ENCODE results near the gene ARIH2.

Gene ARIH2

DNA sequence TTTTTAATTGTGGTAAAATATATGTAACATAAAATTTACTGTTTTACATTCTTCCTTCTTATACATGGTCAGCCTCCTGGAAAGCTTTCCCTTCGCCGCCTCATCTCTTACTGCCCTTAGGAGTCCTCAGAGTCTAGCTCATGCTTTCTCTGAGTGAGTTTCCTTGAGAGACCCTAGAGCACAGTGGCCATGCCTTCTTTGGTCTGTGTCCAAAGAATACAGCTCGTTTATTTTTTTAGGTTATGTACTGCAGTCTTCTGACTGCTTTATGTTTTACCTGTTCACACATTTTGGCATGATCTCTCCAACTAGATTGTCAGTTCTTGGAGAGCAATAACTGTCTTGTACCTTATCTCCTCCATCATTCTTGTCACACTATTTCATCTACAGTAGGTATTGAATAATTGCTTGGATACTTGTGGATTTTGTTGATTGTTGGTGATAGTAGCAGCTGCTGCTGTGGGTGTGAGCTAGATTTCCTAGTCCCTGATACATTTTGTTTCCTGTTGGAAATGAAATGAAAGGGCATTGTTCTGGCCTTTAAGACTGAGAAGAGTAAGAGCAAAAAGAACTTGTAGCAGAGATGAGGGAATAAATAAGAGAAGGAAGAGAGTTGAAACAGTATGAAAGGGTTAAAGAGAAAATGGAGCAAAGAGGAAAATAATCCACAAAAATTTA, 10.9 kb downstream of the ARIH2 start:
- no peak for DNase-seq (ENCODE audit: low spot score)

DNA sequence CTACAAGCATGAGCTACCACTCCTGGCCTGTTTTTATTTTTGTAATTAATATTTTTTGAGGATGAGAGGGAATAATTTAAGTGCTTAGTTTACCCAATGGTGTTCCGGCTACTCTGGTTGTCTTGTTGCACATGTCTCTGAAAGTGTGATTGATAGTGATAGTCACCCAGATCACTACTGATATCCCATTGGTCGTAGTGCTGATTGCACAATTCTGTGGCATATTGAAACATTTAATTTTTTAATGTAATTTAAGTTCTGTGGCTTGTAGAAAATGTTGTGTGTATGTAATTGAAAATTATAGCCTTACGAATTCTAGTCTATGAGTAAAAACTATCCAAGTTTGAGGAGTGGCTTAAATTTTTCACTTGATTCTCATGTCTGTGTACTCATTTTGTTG, 11.9 kb downstream of the ARIH2 start:
- DNase-seq (ENCODE audit: low spot score), result no peak

DNA sequence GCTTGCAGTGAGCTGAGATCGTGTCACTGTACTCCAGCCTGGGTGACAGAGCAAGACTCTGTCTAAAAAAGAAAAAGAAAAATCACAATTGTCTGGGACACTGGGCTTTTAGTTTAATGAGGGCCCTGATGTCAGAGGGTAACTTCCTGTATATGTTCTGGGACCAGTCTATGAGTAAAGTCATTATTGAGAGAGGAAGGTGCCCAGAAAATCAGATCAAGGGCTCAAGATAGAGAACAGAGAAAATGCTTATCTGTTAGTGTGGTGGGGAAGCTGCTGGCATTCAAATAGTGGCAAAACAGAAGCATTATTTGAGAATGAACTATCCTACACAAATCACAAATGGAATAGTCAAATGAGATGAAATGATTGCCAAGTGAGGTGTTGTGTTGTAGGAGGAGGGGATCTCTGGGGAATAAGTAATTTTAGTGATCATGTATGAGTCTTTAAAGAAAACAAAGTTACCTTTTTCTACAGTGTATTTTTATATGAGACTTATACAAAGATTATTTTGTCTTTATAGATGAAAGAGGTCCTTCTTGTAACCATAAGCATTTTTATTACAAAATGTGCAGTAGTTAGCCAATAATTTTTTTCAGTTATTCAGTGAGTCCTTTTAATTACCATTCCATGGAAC, 13.4 kb downstream of the ARIH2 start:
- peak; percentile 43 for DNase-seq (ENCODE audit: low spot score)

DNA sequence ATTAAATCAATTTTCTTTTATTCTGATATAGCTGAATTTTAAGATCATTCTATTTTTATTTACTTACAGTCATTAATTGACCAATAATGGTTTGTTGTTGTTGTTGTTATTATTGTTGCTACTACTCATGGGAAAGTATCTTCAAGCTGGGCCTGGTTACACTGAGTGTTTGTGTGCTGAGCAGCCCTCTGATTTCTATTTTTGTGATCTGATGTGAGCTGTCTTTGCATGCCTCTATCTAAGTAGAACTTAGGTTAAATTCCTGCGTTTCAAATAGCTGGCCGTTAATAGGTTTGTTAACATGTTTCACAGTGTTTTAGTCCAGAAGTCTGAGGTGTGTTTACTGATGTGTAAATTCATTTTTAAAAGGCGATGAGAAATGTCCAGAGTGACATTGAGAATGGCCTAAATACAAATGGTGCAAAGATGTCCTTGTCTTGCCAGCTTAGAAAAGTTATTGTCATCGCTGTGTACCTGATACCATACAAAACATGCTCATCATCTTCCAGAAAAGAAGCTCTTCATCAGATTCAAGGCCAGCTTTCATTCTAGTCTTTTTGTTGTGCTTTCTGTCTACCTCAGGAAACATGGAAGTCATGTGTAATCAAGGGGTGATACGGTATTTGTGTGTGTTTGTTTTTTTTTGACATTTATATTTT, 15.8 kb downstream of the ARIH2 start:
- DNase-seq (ENCODE audit: low spot score), result no peak

DNA sequence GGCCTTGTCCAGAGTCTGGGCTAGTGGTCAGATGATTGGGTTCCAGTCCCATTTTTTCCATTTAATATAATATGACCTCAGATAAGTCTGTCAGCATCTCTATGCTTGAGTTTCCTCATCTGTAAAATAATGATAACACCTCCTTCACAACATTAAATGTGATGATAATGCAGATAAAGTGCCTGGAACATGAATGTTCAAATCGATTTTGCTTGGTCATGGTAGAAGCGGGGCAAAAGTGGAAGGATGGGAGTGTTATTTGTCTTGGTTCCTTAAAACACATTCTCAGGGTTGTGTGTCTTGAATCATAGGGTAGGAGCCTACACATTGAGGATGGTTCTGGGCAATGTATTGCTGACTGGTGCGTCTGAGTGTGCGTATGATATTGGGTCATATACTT, 16.9 kb downstream of the ARIH2 start:
- DNase-seq (ENCODE audit: low spot score), result no peak

DNA sequence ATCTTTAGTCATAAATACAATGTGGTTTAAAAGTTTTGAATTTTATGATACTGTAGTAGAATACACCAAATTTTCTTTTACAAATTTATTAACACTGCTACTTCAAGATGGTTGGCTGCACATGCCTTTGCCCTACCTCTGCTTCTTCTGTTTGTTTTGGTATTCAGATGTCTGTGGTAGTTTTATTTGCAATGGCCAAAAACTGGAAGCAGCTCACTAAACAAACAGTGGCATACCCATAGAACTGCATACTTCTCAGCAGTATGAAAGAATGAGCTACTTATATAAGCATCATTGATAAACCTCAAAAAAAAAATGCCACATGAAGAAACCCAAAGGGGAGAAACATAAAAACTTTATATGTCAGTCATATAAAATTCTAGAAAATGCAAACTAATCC, 19.5 kb downstream of the ARIH2 start:
- DNase-seq (ENCODE audit: low spot score), result no peak

DNA sequence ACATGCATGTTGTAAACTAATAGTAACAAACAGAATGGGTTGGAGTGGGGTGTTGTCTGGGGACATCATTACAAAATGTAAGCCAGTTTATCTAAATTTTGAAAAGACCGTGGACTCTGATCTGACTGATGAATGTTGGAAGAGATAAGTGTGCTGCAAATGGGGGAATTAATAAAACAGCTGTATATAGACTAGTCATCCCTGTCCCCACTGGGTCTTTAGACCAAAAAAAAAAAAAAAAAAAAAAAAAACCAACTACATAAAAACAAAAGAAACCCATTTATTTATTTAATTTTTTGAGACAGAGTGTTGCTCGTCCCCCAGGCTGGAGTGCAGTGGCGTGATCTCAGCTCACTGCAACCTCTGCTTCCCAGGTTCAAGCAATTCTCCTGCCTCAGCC, 20.0 kb downstream of the ARIH2 start:
- no peak for DNase-seq (ENCODE audit: low spot score)

DNA sequence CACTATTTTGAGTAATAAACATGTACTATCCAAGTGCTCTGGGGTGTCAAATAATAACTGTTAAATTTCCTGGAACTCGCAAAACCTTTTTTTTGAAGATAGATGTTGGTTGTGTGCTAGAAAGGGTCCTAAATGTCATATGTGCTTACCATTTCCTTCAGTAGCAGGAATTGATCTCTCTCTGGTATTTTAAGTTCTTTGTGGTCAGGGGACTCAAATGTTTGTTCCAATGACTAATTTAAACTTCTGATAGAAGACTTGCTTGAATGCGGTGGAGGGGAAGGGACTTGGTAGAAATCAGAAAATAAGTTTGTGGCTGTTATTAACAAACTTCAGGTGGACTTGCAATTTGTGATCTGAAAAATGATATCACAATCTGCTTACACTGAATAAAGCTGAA, 26.8 kb downstream of the ARIH2 start:
- DNase-seq (ENCODE audit: low spot score), result no peak

DNA sequence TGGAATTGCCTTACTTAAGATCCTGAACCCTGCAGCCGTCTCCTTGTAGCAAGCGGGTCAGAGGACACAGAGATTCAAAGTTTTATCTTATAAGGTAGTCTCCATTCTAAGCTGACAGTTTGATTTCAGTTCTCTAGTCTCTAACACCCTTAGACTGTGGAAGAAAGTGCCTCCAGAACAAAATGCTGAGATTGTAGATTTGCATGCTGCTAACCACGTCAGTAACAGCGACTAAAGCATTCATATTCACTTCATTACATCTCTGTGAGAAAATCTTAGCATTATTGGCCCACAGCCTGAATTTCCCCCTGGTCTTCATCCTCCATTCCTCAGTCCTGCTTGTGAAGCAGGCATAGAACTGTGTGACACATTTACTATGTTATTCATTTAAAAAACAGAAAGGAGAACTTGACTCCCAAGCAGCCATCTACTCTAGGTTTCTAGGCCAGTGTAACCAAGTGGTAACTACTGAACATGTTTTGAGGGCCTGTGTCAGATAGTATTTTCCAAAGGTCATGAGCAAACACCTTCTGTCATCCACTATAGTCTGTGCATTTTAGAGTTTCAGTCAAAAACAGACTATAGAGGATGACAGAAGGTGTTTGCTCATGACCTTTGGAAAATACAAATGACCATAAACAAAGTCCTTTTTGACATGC, 27.4 kb downstream of the ARIH2 start:
- DNase-seq (ENCODE audit: low spot score), result no peak

DNA sequence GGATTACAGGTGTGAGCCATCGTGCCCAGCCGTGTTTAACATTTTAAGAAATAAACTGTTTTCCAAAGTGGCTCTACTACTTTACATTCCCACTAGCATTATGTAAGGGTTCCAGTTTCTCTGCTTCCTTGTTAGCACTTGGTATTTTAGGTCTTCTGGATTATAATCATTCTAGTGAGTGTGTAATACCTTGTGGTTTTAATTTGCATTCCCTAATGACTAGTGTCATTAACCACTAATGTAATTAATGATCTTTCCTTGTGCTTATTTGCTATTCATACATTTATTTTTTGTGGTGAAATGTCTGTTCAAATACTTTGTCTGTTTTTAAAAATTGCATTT, 30.7 kb downstream of the ARIH2 start:
- no peak for DNase-seq (ENCODE audit: low spot score)

DNA sequence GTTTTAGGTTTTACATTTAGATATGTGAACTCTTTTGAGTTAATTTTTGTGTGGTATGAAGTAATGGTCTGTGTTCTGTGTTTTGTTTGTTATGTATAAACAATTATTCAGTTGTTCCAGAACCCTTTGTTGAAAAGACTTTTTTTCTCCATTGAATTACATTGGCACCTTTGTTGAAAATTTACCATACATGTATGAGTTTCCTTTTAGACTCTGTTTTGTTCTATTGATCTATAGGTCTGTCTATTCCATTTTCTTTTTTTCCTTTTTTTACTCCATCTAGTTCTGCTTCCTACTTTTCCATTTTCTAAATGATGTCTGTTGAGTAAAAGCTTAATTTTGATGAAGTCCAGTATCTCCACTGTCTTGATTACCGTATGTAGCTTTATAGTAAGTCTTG, 31.4 kb downstream of the ARIH2 start:
- DNase-seq (ENCODE audit: low spot score), result peak; percentile 79

DNA sequence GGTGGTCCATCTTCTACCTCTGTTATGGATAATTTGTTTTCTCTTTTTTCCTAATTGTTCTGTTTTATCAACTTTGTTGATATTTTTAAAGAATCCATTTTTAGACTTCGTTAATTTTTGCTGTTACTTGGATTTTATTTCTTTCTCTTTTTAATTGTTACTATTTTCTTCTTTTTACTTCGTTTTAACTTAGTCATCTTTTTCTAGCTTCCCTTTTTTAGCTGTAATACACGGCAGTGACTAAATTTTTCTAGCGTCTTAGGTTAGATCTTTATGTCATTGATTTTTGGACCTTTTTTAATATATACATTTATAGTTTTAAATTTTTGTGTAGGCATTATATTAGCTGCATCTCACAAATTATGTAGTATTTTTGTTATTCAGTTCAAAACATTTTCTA, 33.1 kb downstream of the ARIH2 start:
- no peak for DNase-seq (ENCODE audit: low spot score)

DNA sequence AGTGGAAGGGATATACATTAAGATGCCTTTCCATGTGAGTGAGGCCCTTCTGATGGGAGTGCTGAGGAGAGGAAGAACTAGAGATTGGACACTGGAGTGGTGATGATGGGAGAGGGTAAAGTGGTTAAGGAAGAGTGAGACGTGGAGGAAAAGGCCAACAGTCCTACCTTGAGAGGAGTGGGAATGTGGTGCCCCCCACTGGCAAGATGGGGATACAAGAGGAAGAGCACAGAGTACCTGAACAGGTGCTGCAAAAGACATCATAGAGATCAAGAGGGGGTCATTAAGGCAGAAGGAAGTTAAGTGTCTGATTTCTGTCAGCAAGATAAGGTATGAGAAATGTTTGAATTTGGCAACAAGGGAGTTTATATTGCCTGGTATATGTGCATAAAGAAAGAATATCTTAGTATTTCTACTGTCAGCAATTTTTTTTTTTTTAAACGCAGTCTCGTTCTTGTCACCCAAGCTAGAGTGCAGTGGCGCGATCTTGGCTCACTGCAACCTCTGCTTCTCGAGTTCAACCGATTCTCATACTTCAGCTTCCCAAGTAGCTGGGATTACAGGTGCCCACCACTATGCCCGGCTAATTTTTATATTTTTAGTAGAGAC, 34.0 kb downstream of the ARIH2 start:
- peak; percentile 51 for DNase-seq (ENCODE audit: low spot score)

DNA sequence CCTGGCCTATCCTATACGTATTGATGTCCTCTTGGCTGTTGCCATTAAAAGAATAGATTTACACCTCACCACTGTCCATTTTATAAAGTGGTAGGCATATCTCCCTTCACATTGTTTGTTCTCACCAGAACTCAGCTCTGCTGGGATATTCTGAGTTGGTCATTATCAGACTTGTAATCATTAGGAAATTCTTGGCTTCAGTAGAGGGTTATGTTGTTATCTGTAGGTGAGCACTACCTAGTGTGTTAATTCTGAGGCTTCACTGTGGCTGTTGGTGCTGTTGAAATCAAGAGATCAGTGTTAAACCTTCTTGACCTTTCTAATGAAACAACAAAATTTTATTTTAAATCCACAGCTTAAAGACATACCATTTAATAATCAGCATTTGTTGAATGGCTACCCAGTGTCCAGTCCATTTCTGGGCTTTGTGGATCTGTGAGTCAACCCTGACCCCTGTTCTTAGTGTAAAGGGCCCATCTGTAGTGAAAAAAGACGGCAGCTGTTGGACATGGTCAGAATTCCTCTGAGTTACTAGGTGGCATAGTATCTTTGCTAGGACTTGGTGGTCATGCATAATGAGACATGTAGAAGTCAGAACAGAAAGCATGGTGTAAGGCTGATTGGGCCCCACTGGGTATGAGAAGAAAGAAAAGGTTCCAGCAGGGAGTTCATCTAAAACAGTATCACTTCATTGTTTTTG, 38.5 kb downstream of the ARIH2 start:
- no peak for DNase-seq (ENCODE audit: low spot score)

DNA sequence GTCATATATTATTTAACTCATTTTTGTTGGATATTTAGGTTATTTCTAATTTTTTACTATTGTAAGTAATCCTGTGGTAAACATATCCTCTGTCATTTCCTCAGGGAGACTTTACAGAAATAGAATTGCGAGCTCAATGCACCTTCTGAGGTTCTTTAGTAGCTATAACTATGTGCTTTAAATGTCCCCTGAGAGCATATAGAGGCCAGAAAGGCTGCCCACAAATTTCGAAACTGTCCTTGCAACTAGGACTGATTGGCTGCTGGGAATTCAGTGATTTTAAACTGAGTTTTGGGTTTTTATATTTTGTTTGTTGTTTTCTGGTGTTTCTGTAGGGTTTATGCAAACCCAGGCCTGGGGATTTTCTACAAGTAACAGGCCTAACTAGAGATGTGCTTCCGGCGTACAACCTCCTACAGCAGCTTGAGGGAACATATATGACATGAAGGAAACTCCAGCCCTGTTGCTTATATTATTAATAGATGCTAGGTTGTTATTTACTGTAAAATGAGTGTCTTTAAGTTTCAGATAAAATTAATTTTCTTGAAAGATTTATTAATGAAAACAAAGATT, 42.3 kb downstream of the ARIH2 start:
- no peak for DNase-seq (ENCODE audit: low spot score)

DNA sequence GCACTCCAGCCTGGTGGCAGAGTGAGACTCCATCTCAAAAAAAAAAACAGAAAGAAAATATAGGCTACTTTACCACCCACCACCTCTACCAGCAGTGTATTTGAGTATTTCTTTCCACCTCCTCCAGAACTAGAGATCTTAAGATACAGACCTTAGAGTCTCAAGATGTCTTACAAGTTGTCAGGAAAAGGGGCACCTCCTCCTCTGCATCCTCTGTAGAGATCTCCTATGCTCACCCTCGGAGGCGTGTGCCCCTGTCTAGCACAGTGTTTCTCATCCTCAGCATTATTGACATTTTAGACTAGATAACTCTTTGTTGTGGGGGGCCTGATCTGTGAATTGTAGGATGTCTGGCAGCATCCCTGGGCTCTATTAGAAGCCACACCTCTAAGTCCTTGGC, 43.7 kb downstream of the ARIH2 start:
- DNase-seq (ENCODE audit: low spot score), result no peak

DNA sequence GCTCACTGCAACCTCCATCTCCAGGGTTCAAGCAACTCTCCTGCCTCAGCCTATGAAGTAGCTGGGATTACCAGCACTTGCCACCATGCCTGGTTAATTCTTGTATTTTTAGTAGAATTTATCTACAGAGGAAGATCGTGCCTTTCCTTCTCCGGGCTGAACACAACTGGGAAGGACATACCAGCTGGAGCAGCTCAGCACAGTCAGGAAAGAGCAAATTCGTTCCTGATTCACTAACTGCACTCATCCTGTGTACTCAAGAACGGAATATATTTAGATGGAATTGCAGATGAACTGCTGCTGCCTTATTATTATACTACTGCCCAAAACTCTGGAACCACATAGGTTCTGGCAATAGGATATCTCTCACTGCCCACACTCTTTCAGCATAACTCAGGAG, 44.3 kb downstream of the ARIH2 start:
- no peak for DNase-seq (ENCODE audit: low spot score)

DNA sequence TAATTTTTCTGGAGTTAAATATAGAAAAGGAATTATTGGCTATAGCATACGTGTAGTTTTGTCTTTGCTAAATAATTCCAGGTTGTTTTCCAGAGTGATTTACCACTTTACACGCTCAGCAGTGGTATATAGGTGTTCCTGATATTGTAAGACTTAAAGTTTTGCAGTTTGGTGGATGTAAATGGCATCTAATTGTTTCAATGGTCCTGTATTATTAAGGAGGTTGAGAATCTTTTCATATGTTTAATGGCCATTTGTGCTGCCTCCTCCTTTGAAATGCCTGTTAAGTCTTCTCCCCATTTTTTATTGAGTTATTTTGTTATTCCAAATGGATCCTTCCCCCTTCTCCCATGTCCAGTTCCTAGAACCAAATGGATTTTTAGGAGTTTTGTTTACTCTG, 44.9 kb downstream of the ARIH2 start:
- DNase-seq (ENCODE audit: low spot score), result no peak

DNA sequence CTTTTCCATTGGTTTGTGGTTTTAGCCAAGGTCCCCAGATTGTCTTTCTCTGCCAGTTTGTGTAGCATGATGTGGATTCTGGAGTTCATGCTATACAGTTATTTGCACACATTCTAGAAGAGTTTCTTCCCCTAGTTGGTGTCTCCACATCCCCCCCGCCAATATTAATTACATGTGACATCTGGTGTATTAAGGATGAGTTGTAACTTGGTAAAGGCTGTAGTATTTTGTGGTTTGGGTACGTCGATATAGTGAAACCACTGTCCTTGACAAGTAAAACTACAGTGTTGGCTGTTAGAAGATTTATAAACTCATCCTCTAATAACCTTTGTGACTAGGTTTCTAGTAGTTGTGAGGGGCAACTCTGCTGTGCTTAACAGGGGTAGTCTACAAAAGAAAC, 47.7 kb downstream of the ARIH2 start:
- DNase-seq (ENCODE audit: low spot score), result no peak

DNA sequence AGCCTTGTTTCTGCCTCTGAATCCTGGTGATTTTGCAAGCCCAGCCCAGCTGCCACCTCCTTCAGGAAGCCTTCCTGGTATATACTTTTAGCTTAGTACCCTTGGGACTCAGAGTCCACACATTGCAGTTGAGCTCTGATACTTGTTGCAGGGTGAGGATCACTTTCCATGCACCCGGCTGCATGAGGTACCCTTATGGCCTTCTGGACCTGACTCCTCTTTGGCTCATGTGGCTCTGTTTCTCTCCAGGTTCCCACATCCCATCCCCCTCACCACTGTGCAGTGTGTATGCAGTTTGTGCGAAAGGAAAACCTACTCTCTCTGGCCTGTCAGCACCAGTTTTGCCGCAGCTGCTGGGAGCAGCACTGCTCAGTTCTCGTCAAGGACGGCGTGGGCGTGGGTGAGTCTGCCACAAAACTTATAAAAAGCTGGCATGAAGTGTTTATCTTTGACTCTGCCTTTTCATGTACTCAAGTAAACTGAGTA, 48.3 kb downstream of the ARIH2 start:
- DNase-seq (ENCODE audit: low spot score), result no peak

DNA sequence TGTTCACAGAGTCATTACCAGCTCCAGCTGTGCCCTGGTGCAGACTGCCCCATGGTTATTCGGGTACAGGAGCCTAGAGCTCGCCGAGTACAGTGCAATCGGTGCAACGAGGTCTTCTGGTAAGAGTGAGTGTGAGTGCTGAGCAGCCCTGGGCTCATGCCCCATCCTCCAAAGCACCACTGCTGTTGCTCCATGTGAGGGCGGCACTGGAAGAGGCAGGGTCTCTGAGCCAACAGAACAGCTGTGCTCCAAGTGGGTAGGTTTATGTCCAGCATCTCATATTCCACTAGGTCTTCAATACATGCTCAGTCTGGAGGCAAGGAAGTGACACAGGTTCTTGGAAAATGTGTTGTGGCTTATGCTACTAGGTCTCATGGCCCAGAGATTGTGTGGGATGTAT, 51.9 kb downstream of the ARIH2 start:
- no peak for DNase-seq (ENCODE audit: low spot score)

Data from pons (tissue), 1 donor.